Measurements from ENCODE around the gene MUC5AC. TPM values are rescaled to one million over a fixed set of nuclear protein-coding genes. Genes with fewer than 3 reads are reported as not detected.
A peak's percentile ranks its signal among the peaks of the same experiment; 100 is the strongest.

MUC5AC gene
- total and polyA plus RNA-seq, 8 donors = 0.04 to 0.75 (median 0.37) TPM; not detected in 1

- intact Hi-C loops (cut with DNase I) = no loop called here
- Histone ChIP-seq H3K27me3 (peaks cover 0 to 72% of the 10 kb centered on the region in 2 donors), H3K4me3 (no peak overlapping the region), H3K4me1 (no peaks in the 10 kb centered on the region), H3K36me3 (no peaks in the 10 kb centered on the region), H3K9me3 (no peaks in the 10 kb centered on the region), H3K27ac (no peak overlapping the region)
- peak in 2 of 4 donors; percentile 18 to 76 for DNase-seq
- TF ChIP-seq CTCF (IDR thresholded peaks at IDR 0.05) = no peak
- no peak for ATAC-seq
Measured at GRCh38 chr11:1195682-1196515, 38.1 kb downstream of the MUC5AC start.

GRCh38 chr11:1196516-1197391, 39.0 kb downstream of the MUC5AC start:
- no peaks in the 10 kb centered on the region for H3K9me3 ChIP-seq
- no peak overlapping the region for H3K27ac ChIP-seq
- intact Hi-C loops (cut with DNase I) = no loop called here
- no peaks in the 10 kb centered on the region for H3K4me1 ChIP-seq
- peak in 2 of 4 donors; percentile 22 to 71 for DNase-seq
- no peak for TF ChIP-seq CTCF (IDR thresholded peaks at IDR 0.05)
- peaks cover 0 to 72% of the 10 kb centered on the region in 2 donors for H3K27me3 ChIP-seq
- no peaks in the 10 kb centered on the region for H3K36me3 ChIP-seq
- H3K4me3 ChIP-seq = no peak overlapping the region
- ATAC-seq = no peak

- Histone ChIP-seq H3K27ac (no peak overlapping the region), H3K9me3 (no peaks in the 10 kb centered on the region), H3K27me3 (peaks cover 0 to 78% of the 10 kb centered on the region in 2 donors), H3K36me3 (no peaks in the 10 kb centered on the region), H3K4me1 (no peaks in the 10 kb centered on the region), H3K4me3 (no peak overlapping the region)
- intact Hi-C loops (cut with DNase I) = no loop called here
- no peak for TF ChIP-seq CTCF (IDR thresholded peaks at IDR 0.05)
- ATAC-seq (no peak), DNase-seq (peak in 2 of 4 donors; percentile 21 to 80)
Measured at GRCh38 chr11:1197431-1197885, 39.7 kb downstream of the MUC5AC start.

GRCh38 chr11:1197886-1198560, 40.3 kb downstream of the MUC5AC start:
- no peak for TF ChIP-seq CTCF (IDR thresholded peaks at IDR 0.05)

More at GRCh38 chr11:1197886-1198560, 40.3 kb downstream of the MUC5AC start:
- Histone ChIP-seq H3K27ac (no peak overlapping the region), H3K4me3 (no peak overlapping the region), H3K4me1 (no peaks in the 10 kb centered on the region), H3K36me3 (no peaks in the 10 kb centered on the region), H3K27me3 (peaks cover 0 to 82% of the 10 kb centered on the region in 2 donors), H3K9me3 (no peaks in the 10 kb centered on the region)
- intact Hi-C loops (cut with DNase I) = no loop called here
- ATAC-seq = no peak
- DNase-seq = peak in 2 of 4 donors; percentile 14 to 65
